ENCODE measurements around the gene FBXL4.

FBXL4 gene

DNA sequence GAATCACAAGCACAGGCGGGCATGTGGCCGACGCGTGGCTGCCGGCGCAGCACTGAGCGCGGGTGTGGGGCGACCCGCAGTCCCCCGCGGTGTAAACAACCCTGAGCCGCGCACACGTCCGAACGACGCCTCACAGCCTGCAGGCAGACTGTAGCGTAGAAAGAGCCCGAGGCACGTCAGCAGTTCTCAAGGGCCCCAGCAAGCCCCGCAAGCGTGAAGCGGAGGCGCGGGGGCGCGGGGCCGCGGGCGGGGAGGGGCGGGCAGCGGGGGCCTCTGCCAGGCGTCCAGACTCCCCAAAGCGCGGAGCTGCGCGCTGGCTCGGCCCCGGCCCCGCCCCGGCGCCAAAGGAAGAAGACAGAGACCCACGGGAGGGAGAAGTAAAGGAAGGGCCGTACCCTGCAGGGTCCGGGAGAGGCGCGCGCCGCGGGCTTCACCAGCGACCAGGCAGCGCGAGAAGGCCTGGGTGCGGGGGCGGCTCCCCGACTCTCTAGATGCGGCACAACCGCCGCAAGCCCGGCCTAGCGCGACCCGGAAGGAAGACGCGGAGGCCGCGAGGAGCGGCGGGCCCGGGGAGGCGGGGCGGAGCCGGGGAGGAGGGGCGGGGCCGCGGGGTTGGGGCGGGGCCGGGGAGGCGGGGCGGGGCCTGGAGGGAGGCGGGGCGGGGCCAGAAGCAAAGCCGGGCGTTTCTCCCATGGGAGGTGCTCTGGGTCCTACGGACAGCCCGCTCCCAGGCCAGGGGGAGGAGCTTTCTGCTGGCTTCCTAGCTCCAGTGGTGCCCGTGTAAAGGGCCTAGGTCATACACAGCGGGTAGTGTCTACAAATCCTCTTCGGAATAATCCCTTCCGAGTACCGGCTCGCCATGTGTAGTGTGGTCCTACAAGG lies at the start of gene FBXL4:
Gene FBXL4 (minus strand): TSS at position 536 of the 882 bp plus-strand sequence. CDS start 20,958 bp downstream, outside the sequence.
- peak; percentile 70 for DNase-seq

DNA sequence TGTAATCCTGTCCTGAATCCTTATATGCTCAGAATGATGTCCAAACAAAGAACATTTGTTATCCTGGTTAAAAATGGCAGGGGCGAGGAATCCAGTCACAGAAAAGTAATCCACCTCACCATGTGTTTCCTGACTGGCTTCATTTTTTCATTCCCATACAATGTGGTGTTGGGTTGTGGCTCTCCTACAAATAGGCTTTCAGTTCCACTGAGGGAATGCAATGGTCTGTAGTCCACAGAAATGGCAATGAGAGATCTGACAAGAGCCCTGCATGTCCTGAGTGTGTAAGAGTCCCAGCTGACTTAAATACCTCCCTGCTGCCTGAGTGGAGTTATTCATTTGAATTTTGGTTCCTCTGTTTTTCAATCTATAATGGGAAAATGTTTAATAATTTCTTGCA lies 47.4 kb upstream of the FBXL4 start:
- DNase-seq = no peak

DNA sequence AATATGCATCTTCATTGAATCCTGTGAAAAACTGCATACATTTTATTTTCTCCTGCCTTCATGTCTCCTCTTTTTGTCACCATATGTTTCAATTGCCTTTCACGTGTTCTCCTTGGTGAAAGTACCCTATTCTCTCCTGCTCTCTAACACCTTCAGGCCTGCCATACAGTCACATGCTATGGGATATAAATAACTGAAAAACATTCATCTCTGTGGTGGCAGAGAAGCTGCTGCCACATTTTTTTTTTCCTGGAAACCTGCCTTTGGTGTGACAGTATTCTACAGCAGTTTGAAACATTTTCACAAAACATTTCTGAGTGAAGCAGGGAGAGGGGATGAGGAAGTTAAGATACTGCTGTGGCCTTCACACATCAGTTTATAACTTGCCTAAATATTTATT lies 44.8 kb upstream of the FBXL4 start:
- no peak for DNase-seq

DNA sequence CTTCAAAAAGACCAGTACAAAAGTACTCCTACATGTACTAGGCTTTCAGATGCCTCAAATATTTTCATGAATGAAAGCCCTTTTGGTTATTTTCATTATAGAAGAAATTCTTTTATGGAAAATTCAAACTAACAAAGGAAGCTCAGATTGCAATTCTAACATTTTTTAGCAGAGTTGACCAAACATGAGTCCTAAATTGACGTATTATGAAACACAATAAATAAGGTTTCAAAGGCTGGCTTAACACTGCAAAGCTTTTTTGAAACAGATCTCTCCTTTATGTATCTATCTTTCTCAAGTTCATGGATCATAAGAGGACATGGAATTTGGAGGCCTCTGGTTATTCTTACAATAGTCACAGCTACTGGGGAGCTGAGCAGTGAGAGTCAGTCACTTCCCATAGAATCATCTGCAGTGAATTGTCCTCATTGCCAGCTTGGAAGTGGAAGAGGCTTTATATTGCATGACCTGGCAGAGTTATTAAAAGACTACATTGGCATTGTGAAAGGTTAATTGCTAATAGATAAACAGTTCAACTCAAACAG lies 38.4 kb upstream of the FBXL4 start:
- no peak for DNase-seq

DNA sequence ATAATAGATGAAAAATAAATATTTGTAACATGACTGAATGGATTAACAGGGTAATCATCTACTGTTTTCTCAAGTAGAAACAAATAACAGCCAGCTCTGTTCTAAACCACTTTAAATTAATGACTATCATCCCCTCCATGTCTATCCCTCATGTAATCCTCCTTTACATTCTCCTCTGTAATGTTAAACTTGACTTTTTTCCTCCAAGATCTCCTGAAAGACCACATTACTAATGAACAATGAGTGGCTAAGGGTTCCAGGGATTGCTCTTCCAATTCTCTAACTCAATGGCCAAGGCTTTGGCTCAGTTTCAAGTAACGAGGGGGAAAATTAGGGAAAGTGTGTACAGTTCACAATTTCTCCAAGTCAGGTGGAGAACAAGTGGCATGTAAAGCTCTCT lies 37.6 kb upstream of the FBXL4 start:
- DNase-seq = no peak

DNA sequence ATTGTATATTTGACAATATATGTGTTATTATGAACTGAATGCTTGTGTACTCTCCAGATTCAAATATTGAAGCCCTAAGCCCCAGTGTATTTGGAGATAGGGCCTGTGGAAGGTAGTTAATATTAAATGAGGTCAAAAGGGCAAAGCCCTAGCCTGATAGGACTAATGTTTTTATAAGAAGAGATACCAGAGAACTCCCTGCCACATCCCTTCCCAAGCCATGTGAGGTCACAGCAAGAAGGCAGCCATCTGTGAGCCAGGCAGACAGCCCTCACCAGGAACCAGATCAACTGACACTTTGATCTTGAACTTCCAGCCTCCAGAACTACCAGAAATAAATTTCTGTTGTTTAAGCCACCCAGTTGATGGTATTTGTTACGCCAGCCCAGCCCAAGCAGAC lies 36.4 kb upstream of the FBXL4 start:
- no peak for DNase-seq

DNA sequence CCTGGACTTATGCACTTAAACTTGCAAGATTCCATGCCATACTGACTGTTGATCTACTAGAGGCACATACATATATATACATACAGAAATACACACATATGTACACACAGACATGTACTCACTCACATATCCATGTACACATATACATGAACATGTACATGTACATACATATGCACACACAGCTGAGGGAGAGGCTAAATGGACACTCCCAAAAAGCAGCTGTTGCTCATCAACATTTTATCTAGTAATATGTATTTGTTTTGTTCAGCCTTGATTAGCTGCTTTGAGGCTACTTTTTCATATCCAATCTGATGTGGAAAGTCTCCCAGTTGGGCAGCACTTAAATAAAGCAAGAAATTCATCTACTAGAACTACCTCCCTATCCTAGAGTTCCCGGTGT lies 33.7 kb upstream of the FBXL4 start:
- DNase-seq = no peak

DNA sequence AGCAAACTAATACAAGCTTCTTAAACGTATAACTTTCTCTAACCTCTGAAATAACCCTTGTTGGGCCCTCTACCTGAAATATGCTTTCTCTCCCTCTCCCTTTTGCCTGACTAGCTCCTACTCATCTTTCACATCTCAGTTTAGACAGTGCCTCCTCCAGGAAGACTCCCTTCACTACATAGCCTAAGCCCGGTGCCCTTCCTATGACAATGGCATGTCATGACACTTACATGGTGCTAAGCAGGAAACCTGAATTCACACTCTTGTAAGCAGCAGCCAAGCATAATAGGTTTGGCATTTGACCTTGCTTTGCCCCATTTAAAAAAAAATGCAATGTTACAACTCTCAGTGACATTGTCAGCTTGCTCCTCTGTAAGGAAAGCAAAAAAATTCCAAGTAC lies 33.1 kb upstream of the FBXL4 start:
- DNase-seq = no peak

DNA sequence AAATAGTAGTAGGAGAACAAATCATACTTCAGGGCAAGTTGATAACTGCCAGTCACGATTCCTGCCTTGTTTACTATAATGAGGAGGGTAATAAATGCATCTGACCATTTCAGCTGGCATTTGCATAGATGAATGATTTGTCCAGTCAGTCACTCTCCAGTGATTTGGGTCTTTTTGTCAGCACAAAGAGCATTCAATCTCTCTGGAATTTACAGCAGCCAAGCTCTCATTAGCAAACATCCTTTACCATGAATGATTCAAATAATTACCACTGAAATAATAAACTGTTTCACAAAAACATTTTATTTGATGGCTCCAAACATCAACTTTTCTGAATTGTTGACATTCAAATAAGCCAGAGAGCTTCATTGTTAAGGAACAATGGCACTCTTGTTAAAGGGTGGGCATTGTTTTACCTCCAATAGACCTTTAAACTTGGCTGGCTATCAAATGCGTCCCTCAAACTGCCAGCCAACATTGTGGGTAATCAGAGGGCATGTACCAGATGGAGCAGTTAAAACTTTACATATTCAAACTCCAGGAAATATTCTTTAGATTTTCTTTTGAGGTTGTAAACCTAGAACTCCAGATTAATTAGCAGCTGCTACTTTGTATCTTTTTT lies 30.0 kb upstream of the FBXL4 start:
- no peak for DNase-seq

DNA sequence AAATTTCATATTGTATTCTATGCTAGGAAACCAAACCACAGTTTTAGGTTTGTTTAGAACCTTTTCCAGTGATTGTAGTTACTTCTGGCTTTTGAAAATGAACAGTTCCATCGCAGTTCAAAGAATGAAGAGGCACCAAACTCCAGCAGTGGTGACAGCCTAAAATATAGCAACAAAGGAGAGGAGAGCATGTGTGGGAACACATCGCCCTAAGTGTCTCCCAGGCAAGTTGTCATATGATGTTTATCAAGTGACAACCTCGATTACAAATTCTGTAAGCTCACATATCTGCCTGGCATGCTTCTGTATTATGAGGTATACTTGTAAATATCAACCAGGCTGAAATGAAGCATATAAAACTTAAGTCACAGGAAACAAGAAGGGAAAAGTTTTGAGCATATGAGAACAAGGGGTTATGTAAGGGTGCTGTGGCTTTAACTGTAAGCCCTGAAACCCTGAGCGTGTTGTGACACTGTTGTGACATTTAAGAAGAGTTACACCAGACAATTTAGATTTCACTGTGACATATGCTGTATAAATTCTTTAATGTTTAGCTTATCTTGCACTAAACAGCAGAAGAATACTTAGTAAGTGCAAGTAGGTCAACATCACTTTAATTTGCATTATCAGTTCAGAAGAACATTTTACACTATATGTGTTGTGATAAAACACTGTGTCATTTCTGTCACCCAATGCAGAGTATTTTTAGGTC lies 29.1 kb upstream of the FBXL4 start:
- no peak for DNase-seq

DNA sequence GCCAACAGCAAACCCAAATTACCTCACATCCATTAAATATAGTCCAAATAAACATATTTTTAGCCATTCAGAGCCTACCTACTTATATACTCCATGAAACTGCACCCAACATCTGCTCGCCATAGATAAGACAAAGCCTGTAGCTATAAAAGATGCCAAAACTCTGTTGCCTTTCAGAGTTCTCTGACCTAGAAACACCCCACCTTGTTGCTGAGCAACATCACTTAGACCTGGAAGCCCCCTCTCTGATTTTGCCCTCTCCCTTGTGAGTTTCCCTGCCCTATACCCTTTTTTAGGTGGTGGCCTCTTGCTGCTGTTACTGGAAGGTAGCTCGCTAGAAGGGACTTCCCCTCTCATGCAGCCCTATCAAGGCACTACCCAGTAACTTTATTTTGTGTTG lies 27.7 kb upstream of the FBXL4 start:
- DNase-seq = no peak

DNA sequence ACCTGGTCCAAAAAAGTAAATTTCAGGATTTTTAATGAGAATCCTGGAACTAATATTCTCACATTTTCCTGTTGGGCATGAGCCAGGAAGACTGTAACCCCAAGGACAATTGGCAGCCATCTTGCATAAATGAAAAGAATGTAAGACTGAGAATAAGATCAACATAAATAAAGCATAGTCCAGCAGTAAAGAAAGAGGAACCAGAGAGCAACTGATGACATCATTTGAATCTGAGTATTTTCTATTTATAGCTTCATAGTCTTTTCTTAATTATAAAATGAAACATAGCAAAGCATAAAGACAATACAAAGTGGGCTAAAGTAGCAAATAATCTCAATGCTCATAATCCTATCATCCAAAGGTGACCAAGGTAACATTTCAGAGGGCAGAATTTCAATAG lies 26.6 kb upstream of the FBXL4 start:
- DNase-seq = no peak

DNA sequence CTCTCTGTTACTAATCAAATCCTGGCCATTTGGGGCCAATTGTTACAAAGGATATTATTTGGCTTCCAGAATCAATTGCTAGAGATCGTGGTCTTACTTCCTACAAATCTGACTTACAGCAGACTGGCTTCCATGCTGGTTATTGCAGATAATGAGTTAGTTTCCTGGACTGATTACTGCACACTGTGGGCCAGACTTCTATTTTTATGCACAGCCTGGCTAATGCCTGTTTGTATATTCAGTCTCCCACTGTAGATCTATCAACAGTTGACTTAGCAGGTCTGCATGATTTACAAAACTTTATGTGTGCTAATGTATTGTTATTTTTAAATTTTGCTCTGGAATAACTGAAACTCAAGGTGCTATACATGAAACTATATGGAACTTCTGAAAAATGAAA lies 25.8 kb upstream of the FBXL4 start:
- no peak for DNase-seq

DNA sequence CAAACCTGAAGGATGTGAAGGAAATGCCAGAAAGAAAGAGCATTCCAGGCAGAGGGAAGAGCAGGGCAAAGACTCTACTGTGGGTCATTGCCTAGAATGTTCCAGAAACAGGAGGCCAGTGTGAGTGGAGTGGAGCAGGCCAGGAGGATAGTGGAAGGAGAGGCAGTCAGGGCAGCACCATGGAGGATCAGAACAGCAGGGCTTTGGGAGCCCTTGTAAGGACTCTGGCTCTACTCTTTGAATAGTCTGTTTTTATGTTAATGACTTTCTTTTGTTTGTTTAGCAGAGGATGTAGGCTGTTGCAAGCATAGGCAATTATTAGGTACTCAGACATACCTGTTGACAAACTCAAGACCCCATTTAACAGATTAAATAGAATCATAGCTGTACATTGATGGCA lies 23.6 kb upstream of the FBXL4 start:
- DNase-seq = no peak

DNA sequence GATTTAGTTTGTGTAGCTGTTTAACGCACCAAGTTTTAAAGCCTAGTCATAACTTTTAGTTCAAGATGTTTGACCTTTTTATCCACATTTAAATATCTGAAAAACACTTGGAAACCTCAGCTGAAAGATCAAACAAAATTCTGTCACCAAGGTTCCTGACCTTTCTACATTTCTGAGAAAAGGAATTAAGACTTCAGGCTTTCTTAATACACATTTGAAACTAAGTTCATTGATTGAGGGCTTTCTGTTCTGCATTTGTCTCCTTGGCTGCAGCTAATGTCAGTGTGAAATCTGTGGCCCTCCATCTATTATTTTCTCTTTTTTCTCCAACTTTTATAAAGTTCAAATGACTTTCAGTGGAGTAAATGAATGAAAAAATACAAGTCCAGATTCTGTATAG lies 22.7 kb upstream of the FBXL4 start:
- no peak for DNase-seq

DNA sequence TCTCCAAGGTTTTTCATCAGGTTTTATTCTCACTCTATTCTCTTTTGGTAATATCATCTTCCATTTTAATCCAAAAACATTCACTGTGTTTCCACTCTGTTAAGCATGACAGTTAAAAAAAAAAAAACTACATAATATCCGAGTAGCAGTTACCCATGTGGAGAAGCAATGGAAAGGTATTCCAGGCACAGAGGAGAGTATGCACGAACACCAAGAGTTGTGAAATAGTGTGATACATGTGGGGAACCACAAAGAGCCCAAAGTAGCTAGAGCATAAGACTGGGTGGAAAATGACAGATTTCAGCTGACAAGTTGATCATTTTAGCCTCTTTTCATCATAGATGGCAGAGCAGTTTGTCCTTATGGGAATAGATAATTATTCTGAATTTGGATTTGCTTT lies 19.9 kb upstream of the FBXL4 start:
- DNase-seq = no peak

DNA sequence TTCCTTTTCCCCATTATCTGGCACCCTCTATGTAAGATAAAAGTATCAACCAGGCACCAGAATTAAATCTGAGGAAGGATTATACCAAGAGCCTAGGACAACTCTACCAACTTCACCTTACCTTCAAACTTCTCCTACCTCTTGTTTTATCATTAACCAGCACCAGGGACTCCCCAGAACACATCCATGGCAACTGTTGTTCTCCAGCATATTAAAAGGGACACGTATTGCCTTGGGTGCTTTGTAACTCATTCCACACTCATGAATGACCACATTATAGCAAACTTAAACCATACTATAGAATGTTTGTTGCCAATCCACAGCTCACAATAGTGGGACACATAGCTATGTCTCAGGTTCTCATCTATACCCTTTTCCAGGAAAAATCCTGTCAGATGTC lies 11.9 kb upstream of the FBXL4 start:
- DNase-seq = no peak

DNA sequence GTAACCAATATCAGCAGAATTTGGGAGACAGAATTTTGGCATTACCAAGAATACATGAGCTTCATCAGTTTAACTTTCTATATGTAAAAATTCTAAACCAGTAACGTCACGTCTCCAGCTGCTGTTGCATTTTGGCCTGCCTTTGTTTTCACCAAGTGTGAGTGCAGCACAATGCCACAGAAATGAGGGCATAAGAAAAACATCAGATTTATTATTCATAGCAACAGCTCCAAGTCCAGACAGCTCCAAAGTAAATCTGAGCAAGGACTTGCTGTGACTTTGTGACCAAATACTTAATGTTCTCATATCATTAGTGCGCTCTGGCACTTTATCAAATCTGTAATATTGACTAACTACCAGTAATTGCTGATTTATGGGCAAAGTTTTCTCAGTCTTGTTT lies 11.0 kb upstream of the FBXL4 start:
- no peak for DNase-seq

DNA sequence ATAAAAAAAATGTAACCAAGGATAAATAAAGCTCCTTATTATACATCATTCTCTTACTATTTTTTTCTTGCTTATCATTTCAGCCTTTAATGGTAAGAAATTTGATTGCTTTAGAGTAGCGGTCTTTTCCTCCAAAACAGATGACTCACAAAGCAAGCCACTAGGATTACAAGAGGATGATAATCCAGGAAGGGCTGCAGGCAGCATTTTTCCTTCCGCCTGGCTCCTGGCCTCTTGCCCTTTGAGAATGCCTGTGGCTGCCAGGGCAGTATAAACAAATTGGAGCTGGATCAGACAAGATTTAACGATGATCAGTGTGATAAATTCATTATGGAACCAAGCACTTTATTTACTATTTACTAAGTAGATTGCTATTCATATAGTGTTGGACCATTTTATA lies 9.7 kb upstream of the FBXL4 start:
- no peak for DNase-seq

DNA sequence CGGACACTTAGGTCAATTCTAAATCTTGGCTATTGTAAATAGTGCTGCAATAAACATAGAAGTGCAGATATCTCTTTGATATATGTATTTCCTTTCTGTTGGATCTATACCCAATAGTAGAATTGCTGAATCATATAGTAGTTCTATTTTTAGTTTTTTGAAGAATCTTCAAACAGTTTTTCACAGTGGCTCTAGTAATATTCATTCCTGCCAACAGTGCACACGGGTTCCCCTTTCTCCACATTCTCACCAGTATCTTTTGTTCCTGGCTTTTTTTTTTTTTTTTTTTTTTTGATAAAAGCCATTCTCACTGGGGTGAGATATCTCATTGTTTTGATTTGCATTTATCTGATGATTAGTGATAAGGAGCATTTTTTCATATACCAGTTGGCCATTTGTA lies 1.8 kb upstream of the FBXL4 start:
- no peak for DNase-seq

DNA sequence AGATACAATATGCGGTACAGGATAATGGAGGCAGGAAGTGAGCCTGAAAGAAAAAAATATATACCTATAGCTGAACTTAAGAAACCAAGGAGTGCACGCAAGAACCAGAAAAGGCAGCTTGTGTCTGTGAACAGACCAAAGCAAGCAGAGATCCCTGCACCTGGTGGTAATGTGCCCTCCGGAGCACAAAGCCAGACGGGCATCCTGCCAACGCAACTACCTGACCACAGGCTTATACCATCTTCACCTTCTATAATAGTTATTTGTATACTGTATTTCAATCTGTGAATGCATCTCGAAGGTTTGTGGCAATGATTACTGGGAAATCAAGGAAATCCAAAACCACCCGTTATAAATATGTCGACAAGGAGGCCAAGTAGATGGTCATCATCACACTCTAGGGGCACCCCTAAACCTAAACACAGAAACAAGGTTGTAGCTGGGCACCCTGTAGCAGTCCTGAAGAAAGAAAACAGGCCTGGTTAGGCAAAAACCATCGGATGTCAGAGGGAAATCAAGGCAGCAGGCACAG lies 801 bp downstream of the FBXL4 start:
- DNase-seq = peak; percentile 16

DNA sequence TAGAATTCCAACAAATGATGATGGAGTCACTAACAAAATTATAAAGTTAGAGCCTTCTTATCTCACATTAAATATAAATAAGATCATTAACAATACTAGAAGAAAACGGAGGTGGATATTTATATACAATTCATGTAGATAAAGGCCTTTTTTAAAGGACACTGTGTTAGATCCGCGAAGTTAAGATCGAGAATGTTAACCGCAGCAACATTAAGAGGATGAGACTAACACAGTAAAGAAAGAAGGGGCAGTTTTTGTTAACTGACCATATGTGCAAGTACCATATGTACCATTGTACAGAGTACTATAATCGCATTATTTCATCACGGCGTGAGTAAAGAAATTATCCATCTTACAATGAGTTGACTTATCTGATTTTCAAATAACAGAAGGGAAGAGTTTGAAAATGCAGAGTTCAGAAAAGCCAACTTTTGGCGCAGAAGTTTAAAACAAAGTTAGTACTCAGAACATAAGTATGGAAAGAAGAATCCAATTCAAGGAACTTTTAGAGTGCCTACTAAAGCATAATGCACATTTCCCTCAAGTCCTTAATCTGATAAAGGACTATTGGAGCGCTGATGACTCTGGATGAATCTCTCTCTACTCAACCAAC lies 1.4 kb downstream of the FBXL4 start:
- no peak for DNase-seq
